K562 (cell line): ENCODE results near the gene ZNF775. TPM values are rescaled to one million over a fixed set of nuclear protein-coding genes. Genes with fewer than 3 reads are reported as not detected.

Source experiments
- ARNT ChIP-seq, 2 experiments: fragments of 450-650 bp; IDR thresholded peaks; 2 replicates each; pipeline ENCODE4 v1.6.1; 2016; ENCODE audit warnings: mild to moderate bottlenecking in 1 of 2
- BRD9 ChIP-seq: fragments of 450-650 bp; IDR thresholded peaks from 2 replicates; pipeline ENCODE4 v1.6.1; 2018; ENCODE audit warnings: low read depth; ENCODE audit not compliant: partially characterized antibody
- CBFA2T3 ChIP-seq: fragments of 450-650 bp; IDR thresholded peaks from 2 replicates; pipeline ENCODE4 v1.6.1; 2017
- CEBPG ChIP-seq, 3 experiments: fragments of 200-800 bp in 1 of 3; sonication (Bioruptor generic) in 1 of 3; sonication (generic) in 1 of 3; formaldehyde crosslinking in 1 of 3; IDR thresholded peaks in 2 of 3; conservative IDR thresholded peaks in 1 of 3; 2 replicates each; pipeline versions ENCODE4 v1.6.1 to v1.8.0; 2016 to 2022; ENCODE audit warnings: missing compliant biosample characterization in 2 of 3, missing genetic modification characterization in 2 of 3, mild to moderate bottlenecking in 1 of 3, missing genetic modification reagents in 1 of 3
- FOXK2 ChIP-seq, 2 experiments: fragments of 450-650 bp; IDR thresholded peaks in 1 of 2; conservative IDR thresholded peaks in 1 of 2; 2 replicates each; pipeline ENCODE4 v1.6.1; 2016; ENCODE audit warnings: low read depth in 2 of 2, mild to moderate bottlenecking in 1 of 2
- GABPB2 ChIP-seq: fragments of 250-450 bp; sonication (Bioruptor Pico); conservative IDR thresholded peaks from 2 replicates; pipeline ENCODE4 v1.5.1; 2021; ENCODE audit warnings: mild to moderate bottlenecking
- HNRNPH1 ChIP-seq: fragments of 200-400 bp; formaldehyde crosslinking; optimal IDR thresholded peaks from 2 replicates; pipeline ENCODE3; 2017; ENCODE audit warnings: low read depth, mild to moderate bottlenecking, low read length, moderate library complexity
- NFRKB ChIP-seq: fragments of 450-650 bp; IDR thresholded peaks from 2 replicates; pipeline ENCODE4 v1.6.1; 2016; ENCODE audit warnings: low read depth
- RBM39 ChIP-seq: fragments of 200-400 bp; formaldehyde crosslinking; optimal IDR thresholded peaks from 2 replicates; pipeline ENCODE3; 2018; ENCODE audit warnings: low read depth, low read length
- RFX7 ChIP-seq: fragments of 250-450 bp; sonication (Bioruptor Pico); IDR thresholded peaks from 2 replicates; pipeline ENCODE4 v1.5.1; 2021; ENCODE audit warnings: mild to moderate bottlenecking
- SIX5 ChIP-seq, 2 experiments: IDR thresholded peaks; 2 replicates each; pipeline ENCODE4 v1.6.1; 2011; ENCODE audit warnings: low read length in 2 of 2, borderline replicate concordance in 1 of 2, low read depth in 1 of 2, mild to moderate bottlenecking in 1 of 2, moderate library complexity in 1 of 2; ENCODE audit not compliant: insufficient read depth in 1 of 2
- WHSC1 ChIP-seq: IDR thresholded peaks from one replicate; pipeline ENCODE4 v1.6.1; 2012; ENCODE audit warnings: low read length, control low read depth, inconsistent platforms
- ZBTB1 ChIP-seq: sonication (generic); formaldehyde crosslinking; IDR thresholded peaks from 2 replicates; pipeline ENCODE4 v1.8.1; 2023; ENCODE audit warnings: missing genetic modification reagents, low read depth, mild to moderate bottlenecking, borderline replicate concordance
- ZNF668 ChIP-seq: fragments of 250-450 bp; sonication (Bioruptor Pico); IDR thresholded peaks from 2 replicates; pipeline ENCODE4 v1.8.0; 2022; ENCODE audit warnings: mild to moderate bottlenecking, inconsistent platforms
- polyA plus RNA-seq, 8 experiments: library from polyadenylated mRNA; depleted of rRNA in 4 of 8; stranded (reverse) in 5 of 8; unstranded in 3 of 8; fragments of >200 nt; fragmentation: Nextera tagmentation in 2 of 8; fragmentation: Illumina TruSeq in 1 of 8; extraction: Ambion mirVana in 2 of 8; extraction: Trizol in 1 of 8; gene quantifications; 2 replicates each; pipeline versions ENCODE4 v1.2.1 to v1.2.3, GENCODE V29; 2011 to 2014; ENCODE audit warnings: inconsistent platforms in 1 of 8, missing spikeins in 1 of 8
- total RNA-seq, 7 experiments: library from RNA; depleted of rRNA in 6 of 7; stranded (reverse); fragments of >200 nt in 6 of 7; fragmentation: Illumina TruSeq in 2 of 7; extraction: Trizol in 2 of 7; gene quantifications; 2 replicates each; pipeline versions ENCODE4 v1.2.1 to v1.2.3, GENCODE V29; 2011 to 2021; ENCODE audit warnings: low replicate concordance in 1 of 7
- TF ChIP-seq, protein P1 (sequence below): fragments of 250-450 bp; sonication (Bioruptor Pico); IDR thresholded peaks from 2 replicates; pipeline ENCODE4 v1.4.0; 2020; ENCODE audit warnings: mild to moderate bottlenecking, moderate library complexity, borderline replicate concordance
- TF ChIP-seq, protein P2 (sequence below): sonication (generic); formaldehyde crosslinking; IDR thresholded peaks from 2 replicates; pipeline ENCODE4 v1.8.0; 2023; ENCODE audit warnings: mild to moderate bottlenecking, missing genetic modification reagents
- TF ChIP-seq, protein P3 (sequence below): IDR thresholded peaks from 2 replicates; pipeline ENCODE4 v1.6.1; 2016; ENCODE audit warnings: missing genetic modification characterization, missing compliant biosample characterization
- TF ChIP-seq, protein P4 (sequence below): fragments of 450-650 bp; formaldehyde crosslinking; IDR thresholded peaks from 2 replicates; pipeline ENCODE4 v1.4.0; 2022; ENCODE audit warnings: missing genetic modification characterization

ZNF775 gene
- total and polyA plus RNA-seq, 9 of the 15 experiments (the other 6 are each of a cell fraction or from before 2014, with no cell fraction given), result 0.04 to 18.7 (median 4.9) TPM

DNA sequence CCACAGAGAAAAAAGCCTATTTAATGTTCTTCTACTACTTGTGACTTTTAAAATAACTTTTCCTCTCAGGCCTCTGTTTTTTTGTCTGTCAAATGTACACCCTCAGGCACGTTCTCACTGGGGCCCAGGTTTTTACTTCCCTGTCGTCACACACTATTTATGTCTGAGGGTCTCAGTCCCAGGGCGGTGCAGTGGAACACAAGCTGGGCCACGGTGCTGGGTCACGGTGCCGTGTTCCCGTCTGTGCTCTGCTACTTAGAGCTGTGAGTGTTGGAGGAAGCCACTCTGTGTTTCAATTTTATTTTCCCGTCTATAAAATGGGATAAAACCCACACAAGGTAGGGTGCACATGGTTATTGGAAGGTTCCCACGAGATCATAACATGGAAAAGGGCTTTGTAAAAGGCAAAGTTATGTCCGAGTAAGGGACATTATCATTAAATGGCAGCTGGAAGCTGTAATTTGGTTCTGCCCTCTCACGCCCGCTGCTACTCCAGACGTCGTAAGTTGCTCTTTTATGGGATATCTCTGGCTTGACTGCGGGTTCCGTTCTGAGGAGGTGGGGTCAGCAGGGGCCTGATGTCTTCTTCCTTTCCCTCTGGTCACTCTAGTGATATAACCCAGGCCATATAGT, 25.2 kb downstream of the ZNF775 start (continued):
- TF ChIP-seq, protein P1, sequence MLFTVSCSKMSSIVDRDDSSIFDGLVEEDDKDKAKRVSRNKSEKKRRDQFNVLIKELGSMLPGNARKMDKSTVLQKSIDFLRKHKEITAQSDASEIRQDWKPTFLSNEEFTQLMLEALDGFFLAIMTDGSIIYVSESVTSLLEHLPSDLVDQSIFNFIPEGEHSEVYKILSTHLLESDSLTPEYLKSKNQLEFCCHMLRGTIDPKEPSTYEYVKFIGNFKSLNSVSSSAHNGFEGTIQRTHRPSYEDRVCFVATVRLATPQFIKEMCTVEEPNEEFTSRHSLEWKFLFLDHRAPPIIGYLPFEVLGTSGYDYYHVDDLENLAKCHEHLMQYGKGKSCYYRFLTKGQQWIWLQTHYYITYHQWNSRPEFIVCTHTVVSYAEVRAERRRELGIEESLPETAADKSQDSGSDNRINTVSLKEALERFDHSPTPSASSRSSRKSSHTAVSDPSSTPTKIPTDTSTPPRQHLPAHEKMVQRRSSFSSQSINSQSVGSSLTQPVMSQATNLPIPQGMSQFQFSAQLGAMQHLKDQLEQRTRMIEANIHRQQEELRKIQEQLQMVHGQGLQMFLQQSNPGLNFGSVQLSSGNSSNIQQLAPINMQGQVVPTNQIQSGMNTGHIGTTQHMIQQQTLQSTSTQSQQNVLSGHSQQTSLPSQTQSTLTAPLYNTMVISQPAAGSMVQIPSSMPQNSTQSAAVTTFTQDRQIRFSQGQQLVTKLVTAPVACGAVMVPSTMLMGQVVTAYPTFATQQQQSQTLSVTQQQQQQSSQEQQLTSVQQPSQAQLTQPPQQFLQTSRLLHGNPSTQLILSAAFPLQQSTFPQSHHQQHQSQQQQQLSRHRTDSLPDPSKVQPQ (CRISPR knock-in tag), result 0 out of 2 replicates have a peak, but pooled peaks have one; percentile 14
- no peak for TF ChIP-seq WHSC1
- TF ChIP-seq BRD9, result peak; percentile 54
- no peak for TF ChIP-seq GABPB2 (CRISPR knock-in tag)
- peak; percentile 23; the same call in 1 of the 2 replicates for TF ChIP-seq CBFA2T3
- TF ChIP-seq CEBPG (CRISPR knock-in tag; IDR thresholded peaks at IDR 0.05), result no peak; the same call in 1 of the 2 replicates
- TF ChIP-seq CEBPG (tag; conservative IDR thresholded peaks at IDR 0.05 in 1 of 2, IDR thresholded peaks at IDR 0.05 in 1 of 2), result no peak
- TF ChIP-seq, protein P2, sequence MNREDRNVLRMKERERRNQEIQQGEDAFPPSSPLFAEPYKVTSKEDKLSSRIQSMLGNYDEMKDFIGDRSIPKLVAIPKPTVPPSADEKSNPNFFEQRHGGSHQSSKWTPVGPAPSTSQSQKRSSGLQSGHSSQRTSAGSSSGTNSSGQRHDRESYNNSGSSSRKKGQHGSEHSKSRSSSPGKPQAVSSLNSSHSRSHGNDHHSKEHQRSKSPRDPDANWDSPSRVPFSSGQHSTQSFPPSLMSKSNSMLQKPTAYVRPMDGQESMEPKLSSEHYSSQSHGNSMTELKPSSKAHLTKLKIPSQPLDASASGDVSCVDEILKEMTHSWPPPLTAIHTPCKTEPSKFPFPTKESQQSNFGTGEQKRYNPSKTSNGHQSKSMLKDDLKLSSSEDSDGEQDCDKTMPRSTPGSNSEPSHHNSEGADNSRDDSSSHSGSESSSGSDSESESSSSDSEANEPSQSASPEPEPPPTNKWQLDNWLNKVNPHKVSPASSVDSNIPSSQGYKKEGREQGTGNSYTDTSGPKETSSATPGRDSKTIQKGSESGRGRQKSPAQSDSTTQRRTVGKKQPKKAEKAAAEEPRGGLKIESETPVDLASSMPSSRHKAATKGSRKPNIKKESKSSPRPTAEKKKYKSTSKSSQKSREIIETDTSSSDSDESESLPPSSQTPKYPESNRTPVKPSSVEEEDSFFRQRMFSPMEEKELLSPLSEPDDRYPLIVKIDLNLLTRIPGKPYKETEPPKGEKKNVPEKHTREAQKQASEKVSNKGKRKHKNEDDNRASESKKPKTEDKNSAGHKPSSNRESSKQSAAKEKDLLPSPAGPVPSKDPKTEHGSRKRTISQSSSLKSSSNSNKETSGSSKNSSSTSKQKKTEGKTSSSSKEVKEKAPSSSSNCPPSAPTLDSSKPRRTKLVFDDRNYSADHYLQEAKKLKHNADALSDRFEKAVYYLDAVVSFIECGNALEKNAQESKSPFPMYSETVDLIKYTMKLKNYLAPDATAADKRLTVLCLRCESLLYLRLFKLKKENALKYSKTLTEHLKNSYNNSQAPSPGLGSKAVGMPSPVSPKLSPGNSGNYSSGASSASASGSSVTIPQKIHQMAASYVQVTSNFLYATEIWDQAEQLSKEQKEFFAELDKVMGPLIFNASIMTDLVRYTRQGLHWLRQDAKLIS (CRISPR knock-in tag), result no peak
- no peak for TF ChIP-seq SIX5 (IDR thresholded peaks at IDR 0.05; ENCODE audit: borderline replicate concordance in 1 of 2, insufficient read depth in 1 of 2, low read depth in 1 of 2, low read length in 2 of 2)
- TF ChIP-seq ZNF668, result peak; percentile 6; the same call in 1 of the 2 replicates
- TF ChIP-seq, protein P3, sequence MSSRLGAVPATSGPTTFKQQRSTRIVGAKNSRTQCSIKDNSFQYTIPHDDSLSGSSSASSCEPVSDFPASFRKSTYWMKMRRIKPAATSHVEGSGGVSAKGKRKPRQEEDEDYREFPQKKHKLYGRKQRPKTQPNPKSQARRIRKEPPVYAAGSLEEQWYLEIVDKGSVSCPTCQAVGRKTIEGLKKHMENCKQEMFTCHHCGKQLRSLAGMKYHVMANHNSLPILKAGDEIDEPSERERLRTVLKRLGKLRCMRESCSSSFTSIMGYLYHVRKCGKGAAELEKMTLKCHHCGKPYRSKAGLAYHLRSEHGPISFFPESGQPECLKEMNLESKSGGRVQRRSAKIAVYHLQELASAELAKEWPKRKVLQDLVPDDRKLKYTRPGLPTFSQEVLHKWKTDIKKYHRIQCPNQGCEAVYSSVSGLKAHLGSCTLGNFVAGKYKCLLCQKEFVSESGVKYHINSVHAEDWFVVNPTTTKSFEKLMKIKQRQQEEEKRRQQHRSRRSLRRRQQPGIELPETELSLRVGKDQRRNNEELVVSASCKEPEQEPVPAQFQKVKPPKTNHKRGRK (tag), result no peak
- no peak for TF ChIP-seq FOXK2 (conservative IDR thresholded peaks at IDR 0.05 in 1 of 2, IDR thresholded peaks at IDR 0.05 in 1 of 2; ENCODE audit: low read depth in 2 of 2)
- TF ChIP-seq HNRNPH1, result no peak
- TF ChIP-seq, protein P4, sequence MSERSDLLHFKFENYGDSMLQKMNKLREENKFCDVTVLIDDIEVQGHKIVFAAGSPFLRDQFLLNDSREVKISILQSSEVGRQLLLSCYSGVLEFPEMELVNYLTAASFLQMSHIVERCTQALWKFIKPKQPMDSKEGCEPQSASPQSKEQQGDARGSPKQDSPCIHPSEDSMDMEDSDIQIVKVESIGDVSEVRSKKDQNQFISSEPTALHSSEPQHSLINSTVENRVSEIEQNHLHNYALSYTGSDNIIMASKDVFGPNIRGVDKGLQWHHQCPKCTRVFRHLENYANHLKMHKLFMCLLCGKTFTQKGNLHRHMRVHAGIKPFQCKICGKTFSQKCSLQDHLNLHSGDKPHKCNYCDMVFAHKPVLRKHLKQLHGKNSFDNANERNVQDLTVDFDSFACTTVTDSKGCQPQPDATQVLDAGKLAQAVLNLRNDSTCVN (CRISPR knock-in tag), result no peak
- no peak for TF ChIP-seq ZBTB1
- peak; percentile 76; the same call in 1 of the 2 replicates for TF ChIP-seq RFX7
- TF ChIP-seq ARNT (IDR thresholded peaks at IDR 0.05), result peak; percentile 62 to 67; a peak in 1 of 4 replicates
- TF ChIP-seq NFRKB, result 0 out of 2 replicates have a peak, but pooled peaks have one; percentile 71
- TF ChIP-seq RBM39, result peak; percentile 31
